Mammary epithelial cell (primary cell): ENCODE measurements around the gene TXNRD2.

ENCODE experiments used
- CTCF ChIP-seq, 2 donors: IDR thresholded peaks in 1 of 2; conservative IDR thresholded peaks in 1 of 2; 2 replicates each; pipeline ENCODE4 v1.5.1; 2011 to 2012; ENCODE audit warnings: inconsistent platforms in 2 of 2, low read length in 2 of 2, mild to moderate bottlenecking in 2 of 2, control low read depth in 1 of 2, low read depth in 1 of 2; ENCODE audit not compliant: insufficient read depth in 1 of 2; ENCODE audit errors: extremely low read depth in 1 of 2
- EZH2 ChIP-seq: IDR thresholded peaks from 2 replicates; pipeline ENCODE4 v1.6.1; 2012; ENCODE audit warnings: low read length, inconsistent platforms, borderline replicate concordance

DNA sequence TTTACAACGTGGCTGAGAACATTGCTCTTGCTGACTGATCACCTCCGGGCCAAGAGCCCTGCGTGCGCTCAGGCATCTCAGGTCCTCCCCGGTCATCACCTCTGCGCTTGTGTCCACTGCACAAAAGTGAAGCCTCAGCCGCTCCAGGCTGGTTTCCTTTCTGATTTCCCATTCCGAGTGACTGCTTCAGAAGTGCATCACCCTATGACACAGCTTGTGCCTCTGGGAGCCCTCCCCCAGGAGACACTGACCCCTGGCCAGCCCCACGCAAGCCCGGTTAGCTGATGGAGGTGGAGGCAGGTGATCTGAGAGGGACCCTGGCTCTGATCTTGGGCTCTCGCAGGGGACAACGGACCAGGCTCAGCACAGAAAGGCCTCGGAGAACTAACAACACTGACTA, 48.7 kb downstream of the TXNRD2 start:
- no peak for TF ChIP-seq CTCF (conservative IDR thresholded peaks at IDR 0.05 in 1 of 2, IDR thresholded peaks at IDR 0.05 in 1 of 2; ENCODE audit: extremely low read depth in 1 of 2, insufficient read depth in 1 of 2, low read depth in 1 of 2, low read length in 2 of 2)
- TF ChIP-seq EZH2: no peak
